ENCODE measurements around the gene ETV2.
"Not testable (repeated sequence)": the region's sequence is repeated elsewhere in the genome, so short reads cannot be mapped to it uniquely, and the experiment has no call there.

ETV2 gene

GRCh38 chr19:35641515-35642151 is at the start of gene ETV2:
Gene ETV2, plus strand, starts transcription at chr19:35641745. Its CDS starts 716 bp downstream, at chr19:35642461.
- no peak for DNase-seq

GRCh38 chr19:35592226-35592625 is 49.3 kb upstream of the ETV2 start:
- DNase-seq, result peak; percentile 36

GRCh38 chr19:35595026-35595425 is 46.5 kb upstream of the ETV2 start:
- not testable (repeated sequence) for DNase-seq

GRCh38 chr19:35595928-35596327 is 45.6 kb upstream of the ETV2 start:
- no peak for DNase-seq

GRCh38 chr19:35596366-35596999 is 45.1 kb upstream of the ETV2 start:
- DNase-seq, result no peak

GRCh38 chr19:35601971-35602370 is 39.6 kb upstream of the ETV2 start:
- no peak for DNase-seq

- DNase-seq, result not testable (repeated sequence)
Measured at GRCh38 chr19:35604436-35604835, 37.1 kb upstream of the ETV2 start.

- not testable (repeated sequence) for DNase-seq
Measured at GRCh38 chr19:35607170-35607569, 34.4 kb upstream of the ETV2 start.

- DNase-seq, result no peak
Measured at GRCh38 chr19:35607661-35608060, 33.9 kb upstream of the ETV2 start.

- DNase-seq, result no peak
Measured at GRCh38 chr19:35608251-35608650, 33.3 kb upstream of the ETV2 start.

GRCh38 chr19:35609851-35610353 is 31.6 kb upstream of the ETV2 start:
- no peak for DNase-seq

- no peak for DNase-seq
Measured at GRCh38 chr19:35612224-35612558, 29.4 kb upstream of the ETV2 start.

- peak; percentile 77 for DNase-seq
Measured at GRCh38 chr19:35612559-35613321, 28.8 kb upstream of the ETV2 start, which contains the start of gene HAUS5. Gene HAUS5, plus strand, starts transcription at chr19:35612735. Its CDS starts 60 bp downstream, at chr19:35612795.

- DNase-seq, result no peak
Measured at GRCh38 chr19:35613574-35613973, 28.0 kb upstream of the ETV2 start.

- DNase-seq, result no peak
Measured at GRCh38 chr19:35615036-35615435, 26.5 kb upstream of the ETV2 start.

GRCh38 chr19:35618857-35619256 is 22.7 kb upstream of the ETV2 start:
- DNase-seq, result no peak

GRCh38 chr19:35619290-35619923 is 22.1 kb upstream of the ETV2 start:
- DNase-seq, result no peak

GRCh38 chr19:35620001-35620400 is 21.5 kb upstream of the ETV2 start:
- DNase-seq, result no peak

- no peak for DNase-seq
Measured at GRCh38 chr19:35621708-35622107, 19.8 kb upstream of the ETV2 start.

GRCh38 chr19:35622750-35623149 is 18.8 kb upstream of the ETV2 start:
- no peak for DNase-seq

GRCh38 chr19:35623327-35624010 is 18.1 kb upstream of the ETV2 start:
- DNase-seq, result no peak

GRCh38 chr19:35628264-35628564 is 13.3 kb upstream of the ETV2 start:
- no peak for DNase-seq

All from SHP77 treated with DMSO at 0.1 percent for 48 hours (cell line).